ENCODE results near the gene MTERF2. TPM values are rescaled to one million over a fixed set of nuclear protein-coding genes. Genes with fewer than 3 reads are reported as not detected.

The MTERF2 gene
- total and polyA plus RNA-seq, 2 of the 13 experiments (the other 11 are each of a cell fraction or from before 2014, with no cell fraction given): 8.0 to 11.6 TPM

- TF ChIP-seq UBTF (CRISPR knock-in tag; IDR thresholded peaks at IDR 0.05) (peak; percentile 93), SIX4 (CRISPR knock-in tag; IDR thresholded peaks at IDR 0.05) (no peak), NKX3-1 (CRISPR knock-in tag; IDR thresholded peaks at IDR 0.05) (peak; percentile 59), MXD4 (CRISPR knock-in tag; IDR thresholded peaks at IDR 0.05) (peak; percentile 79), AGO2 (optimal IDR thresholded peaks at IDR 0.05; ENCODE audit: low read depth, low read length) (peak; percentile 74), ZFP36L1 (CRISPR knock-in tag; IDR thresholded peaks at IDR 0.05) (peak; percentile 62; the same call in 1 of the 2 replicates), ZFP37 (CRISPR knock-in tag; IDR thresholded peaks at IDR 0.05; ENCODE audit: borderline replicate concordance) (no peak), SP2 (CRISPR knock-in tag; IDR thresholded peaks at IDR 0.05) (peak; percentile 84), TOPORS (CRISPR knock-in tag; IDR thresholded peaks at IDR 0.05) (peak; percentile 69; the same call in 1 of the 2 replicates), ZSCAN21 (CRISPR knock-in tag; IDR thresholded peaks at IDR 0.05; ENCODE audit: borderline replicate concordance) (peak; percentile 54; the same call in 1 of the 2 replicates), HMGXB3 (CRISPR knock-in tag; IDR thresholded peaks at IDR 0.05; ENCODE audit: borderline replicate concordance) (0 out of 2 replicates have a peak, but pooled peaks have one; percentile 86)
- TF ChIP-seq, protein P1, sequence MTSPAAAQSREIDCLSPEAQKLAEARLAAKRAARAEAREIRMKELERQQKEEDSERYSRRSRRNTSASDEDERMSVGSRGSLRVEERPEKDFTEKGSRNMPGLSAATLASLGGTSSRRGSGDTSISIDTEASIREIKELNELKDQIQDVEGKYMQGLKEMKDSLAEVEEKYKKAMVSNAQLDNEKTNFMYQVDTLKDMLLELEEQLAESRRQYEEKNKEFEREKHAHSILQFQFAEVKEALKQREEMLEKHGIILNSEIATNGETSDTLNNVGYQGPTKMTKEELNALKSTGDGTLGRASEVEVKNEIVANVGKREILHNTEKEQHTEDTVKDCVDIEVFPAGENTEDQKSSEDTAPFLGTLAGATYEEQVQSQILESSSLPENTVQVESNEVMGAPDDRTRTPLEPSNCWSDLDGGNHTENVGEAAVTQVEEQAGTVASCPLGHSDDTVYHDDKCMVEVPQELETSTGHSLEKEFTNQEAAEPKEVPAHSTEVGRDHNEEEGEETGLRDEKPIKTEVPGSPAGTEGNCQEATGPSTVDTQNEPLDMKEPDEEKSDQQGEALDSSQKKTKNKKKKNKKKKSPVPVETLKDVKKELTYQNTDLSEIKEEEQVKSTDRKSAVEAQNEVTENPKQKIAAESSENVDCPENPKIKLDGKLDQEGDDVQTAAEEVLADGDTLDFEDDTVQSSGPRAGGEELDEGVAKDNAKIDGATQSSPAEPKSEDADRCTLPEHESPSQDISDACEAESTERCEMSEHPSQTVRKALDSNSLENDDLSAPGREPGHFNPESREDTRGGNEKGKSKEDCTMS (CRISPR knock-in tag; conservative IDR thresholded peaks at IDR 0.05): no peak
- TF ChIP-seq, protein P2, sequence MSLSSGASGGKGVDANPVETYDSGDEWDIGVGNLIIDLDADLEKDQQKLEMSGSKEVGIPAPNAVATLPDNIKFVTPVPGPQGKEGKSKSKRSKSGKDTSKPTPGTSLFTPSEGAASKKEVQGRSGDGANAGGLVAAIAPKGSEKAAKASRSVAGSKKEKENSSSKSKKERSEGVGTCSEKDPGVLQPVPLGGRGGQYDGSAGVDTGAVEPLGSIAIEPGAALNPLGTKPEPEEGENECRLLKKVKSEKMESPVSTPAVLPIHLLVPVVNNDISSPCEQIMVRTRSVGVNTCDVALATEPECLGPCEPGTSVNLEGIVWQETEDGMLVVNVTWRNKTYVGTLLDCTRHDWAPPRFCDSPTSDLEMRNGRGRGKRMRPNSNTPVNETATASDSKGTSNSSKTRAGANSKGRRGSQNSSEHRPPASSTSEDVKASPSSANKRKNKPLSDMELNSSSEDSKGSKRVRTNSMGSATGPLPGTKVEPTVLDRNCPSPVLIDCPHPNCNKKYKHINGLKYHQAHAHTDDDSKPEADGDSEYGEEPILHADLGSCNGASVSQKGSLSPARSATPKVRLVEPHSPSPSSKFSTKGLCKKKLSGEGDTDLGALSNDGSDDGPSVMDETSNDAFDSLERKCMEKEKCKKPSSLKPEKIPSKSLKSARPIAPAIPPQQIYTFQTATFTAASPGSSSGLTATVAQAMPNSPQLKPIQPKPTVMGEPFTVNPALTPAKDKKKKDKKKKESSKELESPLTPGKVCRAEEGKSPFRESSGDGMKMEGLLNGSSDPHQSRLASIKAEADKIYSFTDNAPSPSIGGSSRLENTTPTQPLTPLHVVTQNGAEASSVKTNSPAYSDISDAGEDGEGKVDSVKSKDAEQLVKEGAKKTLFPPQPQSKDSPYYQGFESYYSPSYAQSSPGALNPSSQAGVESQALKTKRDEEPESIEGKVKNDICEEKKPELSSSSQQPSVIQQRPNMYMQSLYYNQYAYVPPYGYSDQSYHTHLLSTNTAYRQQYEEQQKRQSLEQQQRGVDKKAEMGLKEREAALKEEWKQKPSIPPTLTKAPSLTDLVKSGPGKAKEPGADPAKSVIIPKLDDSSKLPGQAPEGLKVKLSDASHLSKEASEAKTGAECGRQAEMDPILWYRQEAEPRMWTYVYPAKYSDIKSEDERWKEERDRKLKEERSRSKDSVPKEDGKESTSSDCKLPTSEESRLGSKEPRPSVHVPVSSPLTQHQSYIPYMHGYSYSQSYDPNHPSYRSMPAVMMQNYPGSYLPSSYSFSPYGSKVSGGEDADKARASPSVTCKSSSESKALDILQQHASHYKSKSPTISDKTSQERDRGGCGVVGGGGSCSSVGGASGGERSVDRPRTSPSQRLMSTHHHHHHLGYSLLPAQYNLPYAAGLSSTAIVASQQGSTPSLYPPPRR (CRISPR knock-in tag; IDR thresholded peaks at IDR 0.05; ENCODE audit: borderline replicate concordance): no peak; the same call in 1 of the 2 replicates
Measured at GRCh38 chr12:106986625-106987389, at the start of gene MTERF2 (continued).
